M059J (cell line): ENCODE data around the gene MAG. TPM values are rescaled to one million over a fixed set of nuclear protein-coding genes. Genes with fewer than 3 reads are reported as not detected.

Source experiments
- DNase-seq: peaks from one replicate; pipeline ENCODE4 v3.0.0-alpha.2; 2012; ENCODE audit warnings: low read depth
- total RNA-seq: library from RNA; depleted of rRNA; stranded (reverse); fragments of >200 nt; shearing (Covaris generic); gene quantifications from 2 replicates; pipeline ENCODE4 v1.2.3, GENCODE V29; 2014

The MAG gene
- total RNA-seq, 1 experiment from 2014 or later, result not detected

DNA sequence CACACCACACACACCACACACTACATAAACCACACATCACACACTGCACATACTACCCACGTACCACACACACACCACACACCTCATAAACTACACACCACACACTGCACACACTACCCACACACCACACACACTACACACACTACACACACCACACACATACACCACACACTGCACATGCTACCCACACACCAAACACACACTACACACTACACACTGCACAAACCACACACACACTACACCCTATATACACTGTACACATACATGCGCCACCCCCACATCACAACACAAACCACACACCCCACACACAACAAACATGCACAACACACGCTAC lies 5.5 kb downstream of the MAG start:
- no peak for DNase-seq

- no peak for DNase-seq
These were observed 6.0 kb downstream of the MAG start for GRCh38 chr19:35297922-35298321.

- DNase-seq, result no peak
These were observed 6.6 kb downstream of the MAG start for GRCh38 chr19:35298561-35298972.

DNA sequence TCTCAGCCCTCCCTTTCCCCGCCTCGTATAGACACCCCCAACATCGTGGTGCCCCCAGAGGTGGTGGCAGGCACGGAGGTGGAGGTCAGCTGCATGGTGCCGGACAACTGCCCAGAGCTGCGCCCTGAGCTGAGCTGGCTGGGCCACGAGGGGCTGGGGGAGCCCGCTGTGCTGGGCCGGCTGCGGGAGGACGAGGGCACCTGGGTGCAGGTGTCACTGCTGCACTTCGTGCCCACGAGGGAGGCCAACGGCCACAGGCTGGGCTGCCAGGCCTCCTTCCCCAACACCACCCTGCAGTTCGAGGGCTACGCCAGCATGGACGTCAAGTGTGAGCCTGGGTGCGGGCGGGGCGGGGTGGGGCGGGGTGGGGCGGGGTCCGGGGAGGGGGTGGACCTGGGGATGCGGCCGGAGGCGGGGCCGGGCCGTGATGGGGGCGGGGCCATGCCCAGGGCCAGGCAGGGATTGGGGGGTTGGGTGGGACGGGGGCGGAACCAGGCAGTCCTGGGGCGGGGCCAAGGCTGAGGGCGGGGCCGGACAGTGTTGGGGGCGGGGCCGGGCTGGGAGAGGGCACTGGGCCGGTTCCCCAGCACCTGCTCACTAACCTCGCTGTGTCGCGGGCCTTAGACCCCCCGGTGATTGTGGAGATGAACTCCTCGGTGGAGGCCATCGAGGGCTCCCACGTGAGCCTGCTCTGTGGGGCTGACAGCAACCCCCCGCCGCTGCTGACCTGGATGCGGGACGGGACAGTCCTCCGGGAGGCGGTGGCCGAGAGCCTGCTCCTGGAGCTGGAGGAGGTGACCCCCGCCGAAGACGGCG lies 7.8 kb downstream of the MAG start:
- no peak for DNase-seq

DNA sequence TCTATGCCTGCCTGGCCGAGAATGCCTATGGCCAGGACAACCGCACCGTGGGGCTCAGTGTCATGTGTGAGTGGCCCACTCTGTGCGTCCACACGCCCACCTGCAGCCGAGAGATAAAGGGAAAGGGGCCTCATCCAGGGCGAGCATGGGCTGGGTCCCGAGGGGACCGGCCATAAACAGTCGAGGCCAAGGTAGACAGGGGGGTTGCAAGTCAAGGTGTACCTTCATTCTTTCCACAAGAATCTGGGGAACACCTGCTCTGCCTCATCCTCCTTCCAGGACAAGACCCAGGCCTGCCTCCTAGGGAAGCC lies 8.3 kb downstream of the MAG start:
- no peak for DNase-seq

DNA sequence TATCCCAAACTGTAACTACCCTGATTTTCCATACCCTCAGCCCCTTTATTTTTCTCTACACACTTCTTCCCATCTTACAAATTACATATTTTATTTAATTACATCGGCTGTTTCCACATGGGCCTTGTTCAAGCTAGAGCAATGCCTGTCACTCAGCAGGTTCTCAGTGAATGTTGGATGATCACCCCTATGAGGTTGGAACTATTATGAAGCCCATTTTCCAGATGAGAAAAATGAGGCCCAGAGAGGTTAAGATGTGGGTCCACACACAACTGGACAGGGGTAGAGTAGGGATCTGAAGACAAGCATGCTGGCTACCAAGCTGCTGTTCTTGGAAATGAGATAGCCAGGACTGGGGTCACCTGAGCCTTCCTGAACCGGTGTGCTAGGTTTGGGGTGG lies 10.0 kb downstream of the MAG start:
- no peak for DNase-seq

DNA sequence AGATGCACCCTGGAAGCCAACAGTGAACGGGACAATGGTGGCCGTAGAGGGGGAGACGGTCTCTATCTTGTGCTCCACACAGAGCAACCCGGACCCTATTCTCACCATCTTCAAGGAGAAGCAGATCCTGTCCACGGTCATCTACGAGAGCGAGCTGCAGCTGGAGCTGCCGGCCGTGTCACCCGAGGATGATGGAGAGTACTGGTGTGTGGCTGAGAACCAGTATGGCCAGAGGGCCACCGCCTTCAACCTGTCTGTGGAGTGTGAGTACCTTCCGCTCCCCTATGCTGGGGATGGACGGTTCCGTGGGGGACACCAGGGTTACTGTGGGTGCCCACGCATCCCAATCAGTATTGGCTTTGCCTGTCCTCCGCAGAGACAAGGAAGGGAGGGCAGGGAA lies 10.5 kb downstream of the MAG start:
- no peak for DNase-seq

- DNase-seq, result no peak
These were observed 11.5 kb downstream of the MAG start for GRCh38 chr19:35303357-35303915.

- no peak for DNase-seq
These were observed 12.1 kb downstream of the MAG start for GRCh38 chr19:35304036-35304435.

- DNase-seq, result no peak
These were observed 13.2 kb downstream of the MAG start for GRCh38 chr19:35305181-35305580.

DNA sequence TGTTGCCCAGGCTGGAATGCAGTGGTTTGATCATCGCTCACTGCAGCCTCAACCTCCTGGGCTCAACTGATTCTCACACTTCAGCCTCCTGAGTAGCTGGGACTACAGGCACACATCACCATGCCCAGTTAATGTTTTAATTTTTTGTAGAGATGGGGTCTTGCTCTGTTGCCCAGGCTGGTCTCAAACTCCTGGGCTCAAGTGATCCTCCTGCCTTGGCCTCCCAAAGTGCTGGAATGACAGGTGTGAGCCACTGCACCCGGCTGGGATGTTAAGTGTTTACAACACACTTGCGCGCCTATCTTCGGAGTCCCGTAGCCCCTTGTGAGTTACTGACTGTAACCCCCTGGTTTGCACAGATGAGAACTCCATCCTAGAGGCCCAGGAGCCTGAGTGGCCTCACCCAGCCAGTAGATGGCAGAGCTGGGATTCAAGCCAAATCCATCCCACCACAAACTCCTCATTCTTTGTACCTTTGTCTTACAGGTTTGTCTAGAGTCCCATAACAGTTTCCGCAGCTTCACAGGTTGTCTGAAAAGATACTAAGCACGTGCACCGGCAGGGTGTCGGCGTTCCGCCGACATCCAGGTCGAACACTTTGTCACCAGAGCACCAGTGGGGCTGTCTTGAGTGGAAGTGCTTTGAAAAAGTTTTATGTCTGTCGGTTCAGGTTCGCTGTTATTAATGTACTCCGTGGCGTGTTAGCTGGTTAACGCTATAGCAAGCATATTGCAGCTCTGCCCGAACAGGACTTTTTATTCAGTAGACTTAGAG lies 14.7 kb downstream of the MAG start:
- DNase-seq, result peak; percentile 32

DNA sequence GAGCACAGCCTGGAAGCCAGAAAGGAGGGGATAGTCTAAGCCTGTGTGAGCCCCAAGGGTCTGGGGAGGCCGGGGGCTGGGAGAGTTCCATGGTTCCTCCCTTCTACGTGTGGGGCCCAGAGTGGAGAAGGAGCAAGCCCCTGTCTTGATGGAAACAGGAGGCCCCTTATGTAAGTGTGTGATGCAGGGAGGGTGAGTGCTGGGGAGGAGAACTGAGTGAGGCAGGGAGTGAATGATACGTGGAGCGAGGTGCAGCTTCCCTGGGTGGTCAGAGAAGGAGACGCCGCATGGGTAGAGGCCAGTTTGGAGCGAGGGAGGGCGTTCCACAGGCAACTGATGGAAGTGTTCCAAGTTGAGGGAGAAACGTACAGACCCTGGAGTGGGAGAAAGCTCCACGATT lies 16.0 kb downstream of the MAG start:
- no peak for DNase-seq

GRCh38 chr19:35308910-35309309 lies 16.9 kb downstream of the MAG start:
- DNase-seq, result no peak

DNA sequence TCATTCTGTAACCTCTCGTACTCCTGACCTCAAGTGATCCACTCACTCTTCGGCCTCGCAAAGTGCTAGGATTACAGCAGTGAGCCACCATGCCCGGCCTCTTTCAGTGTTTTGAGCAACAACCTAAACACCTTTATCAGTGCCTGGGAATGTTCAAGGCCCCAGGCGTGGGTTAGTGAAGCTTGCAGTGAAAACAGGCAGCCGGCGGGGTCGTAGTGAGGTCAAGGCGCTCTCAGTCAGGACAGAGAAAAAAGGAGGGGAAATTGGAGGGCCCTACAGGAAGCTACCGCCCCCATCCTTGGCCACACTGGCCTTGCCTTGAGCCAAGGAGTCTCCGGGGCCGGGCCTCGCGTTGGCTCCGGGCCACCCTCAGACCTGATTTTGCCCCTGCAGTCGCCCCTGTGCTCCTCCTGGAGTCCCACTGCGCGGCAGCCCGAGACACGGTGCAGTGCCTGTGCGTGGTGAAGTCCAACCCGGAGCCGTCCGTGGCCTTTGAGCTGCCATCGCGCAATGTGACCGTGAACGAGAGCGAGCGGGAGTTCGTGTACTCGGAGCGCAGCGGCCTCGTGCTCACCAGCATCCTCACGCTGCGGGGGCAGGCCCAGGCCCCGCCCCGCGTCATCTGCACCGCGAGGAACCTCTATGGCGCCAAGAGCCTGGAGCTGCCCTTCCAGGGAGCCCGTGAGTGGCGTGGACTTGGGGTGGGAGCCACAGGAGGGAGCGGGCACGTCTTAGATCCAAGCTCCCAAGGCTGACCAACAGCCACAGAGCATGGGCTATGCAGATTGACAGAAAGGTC lies 17.7 kb downstream of the MAG start:
- DNase-seq, result peak; percentile 58

DNA sequence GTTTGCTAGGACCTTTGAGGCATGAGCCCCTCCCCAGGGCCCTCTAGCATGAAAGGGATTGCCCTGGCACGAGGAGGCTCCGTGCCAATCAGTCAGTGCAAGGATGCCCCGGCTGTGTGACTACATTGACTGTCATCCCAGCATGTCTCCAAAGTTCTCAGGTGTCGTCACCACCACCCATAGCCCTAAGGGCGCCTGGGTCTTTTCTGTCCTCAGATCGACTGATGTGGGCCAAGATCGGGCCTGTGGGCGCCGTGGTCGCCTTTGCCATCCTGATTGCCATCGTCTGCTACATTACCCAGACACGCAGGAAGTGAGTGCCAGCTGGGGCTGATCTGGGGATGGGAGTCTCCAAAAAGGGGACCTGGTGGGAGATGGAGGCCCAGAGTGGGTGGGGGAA lies 18.4 kb downstream of the MAG start:
- DNase-seq, result no peak

DNA sequence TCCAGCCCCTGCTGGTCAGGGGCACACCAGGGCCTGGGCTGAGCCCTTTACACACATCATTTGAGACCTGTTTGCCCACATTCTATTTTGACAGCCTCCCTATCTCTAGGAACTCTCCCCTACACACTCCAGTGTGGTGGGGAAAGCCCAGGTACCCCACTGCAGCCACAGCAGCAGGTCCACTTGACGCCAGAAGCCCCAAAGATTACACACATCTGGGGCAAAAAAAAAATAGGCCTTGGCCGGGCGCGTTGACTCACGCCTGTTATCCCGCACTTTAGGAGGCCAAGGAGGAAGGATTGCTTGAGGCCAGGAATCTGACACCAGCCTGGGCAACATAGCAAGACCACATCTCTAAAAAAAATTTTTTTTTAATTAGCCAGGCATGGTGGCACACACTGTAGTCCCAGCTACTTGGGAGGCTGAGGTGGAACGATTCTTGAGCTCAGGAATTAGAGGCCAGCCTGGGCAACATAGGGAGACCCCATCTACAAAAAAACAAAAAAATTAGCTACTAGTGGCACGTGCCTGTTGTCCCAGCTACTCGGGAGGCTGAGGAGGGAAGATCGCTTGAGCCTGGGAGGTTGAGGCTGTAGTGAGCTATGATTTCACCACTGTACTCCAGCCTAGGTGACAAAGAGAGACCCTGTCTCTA lies 19.0 kb downstream of the MAG start:
- DNase-seq, result peak; percentile 38

DNA sequence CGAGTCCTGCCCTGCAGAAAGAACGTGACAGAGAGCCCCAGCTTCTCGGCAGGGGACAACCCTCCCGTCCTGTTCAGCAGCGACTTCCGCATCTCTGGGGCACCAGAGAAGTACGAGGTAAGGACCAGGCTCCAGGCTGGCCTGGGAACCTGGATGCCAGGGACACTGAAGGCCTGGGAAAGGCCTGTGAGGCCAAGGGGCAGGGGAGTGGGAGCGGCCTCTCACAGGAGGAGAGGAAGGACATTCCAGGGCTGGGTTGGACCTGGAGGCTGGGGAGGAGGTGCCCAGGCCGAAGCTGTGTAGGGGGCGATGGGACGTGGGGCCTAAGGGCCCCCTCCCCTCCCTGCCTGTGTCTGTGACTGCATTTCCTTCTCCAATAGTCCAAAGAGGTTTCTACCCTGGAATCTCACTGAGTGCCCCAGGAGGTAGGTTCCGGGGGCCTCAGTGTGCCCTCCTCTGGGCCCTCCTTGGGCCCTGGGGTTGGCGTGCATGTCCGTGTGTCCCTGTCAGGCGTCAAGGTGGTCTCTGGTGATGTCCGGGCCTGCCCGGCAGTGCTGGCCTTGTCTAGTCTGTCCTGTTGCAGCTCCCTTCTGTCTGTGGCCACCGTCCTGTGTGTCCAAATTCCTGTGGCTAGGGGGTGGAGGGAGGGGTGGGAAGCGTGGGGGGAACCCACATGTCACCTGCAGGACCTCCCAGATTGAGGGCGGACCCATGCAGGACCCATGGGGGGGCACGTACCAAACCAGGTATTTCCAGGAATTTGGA lies 20.1 kb downstream of the MAG start:
- DNase-seq, result no peak

DNA sequence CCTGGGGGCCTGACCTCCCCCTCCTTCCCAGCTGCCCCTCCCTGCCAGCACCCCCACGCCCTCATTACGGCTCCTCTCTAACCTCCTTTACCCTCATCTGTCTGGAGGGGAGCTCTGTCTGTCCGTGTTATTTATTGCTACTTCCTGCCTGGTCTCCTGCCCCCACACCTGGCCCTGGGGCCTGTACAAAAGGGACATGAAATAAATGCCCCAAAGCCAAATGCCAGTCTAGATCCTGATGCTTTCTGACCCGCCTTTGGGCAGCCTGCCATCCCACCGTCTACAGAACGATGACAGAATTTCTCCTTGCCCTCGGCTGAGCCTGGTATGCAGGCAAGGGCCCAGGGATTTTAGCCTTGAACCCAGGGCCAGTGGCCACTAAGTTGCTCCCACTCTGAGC lies 21.6 kb downstream of the MAG start:
- peak; percentile 82 for DNase-seq

DNA sequence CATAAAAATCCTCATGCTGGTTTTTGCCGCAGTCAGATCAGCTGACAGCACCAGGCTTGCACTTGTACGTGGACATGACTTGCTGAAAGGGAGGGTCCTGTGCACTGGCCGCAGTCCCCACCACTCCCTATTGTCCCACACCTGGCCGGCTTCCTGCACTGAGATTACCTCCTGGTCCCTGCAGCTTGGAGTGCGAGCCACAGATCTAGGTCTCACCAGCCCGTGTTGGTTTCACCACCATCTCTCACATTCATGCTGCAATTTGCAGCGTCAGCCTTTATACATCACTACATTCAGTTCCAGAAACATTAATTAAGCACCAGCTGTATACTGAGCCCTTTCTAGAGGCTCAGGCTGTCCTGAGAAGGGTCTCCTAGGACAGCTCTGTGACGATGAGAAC lies 22.1 kb downstream of the MAG start:
- no peak for DNase-seq

DNA sequence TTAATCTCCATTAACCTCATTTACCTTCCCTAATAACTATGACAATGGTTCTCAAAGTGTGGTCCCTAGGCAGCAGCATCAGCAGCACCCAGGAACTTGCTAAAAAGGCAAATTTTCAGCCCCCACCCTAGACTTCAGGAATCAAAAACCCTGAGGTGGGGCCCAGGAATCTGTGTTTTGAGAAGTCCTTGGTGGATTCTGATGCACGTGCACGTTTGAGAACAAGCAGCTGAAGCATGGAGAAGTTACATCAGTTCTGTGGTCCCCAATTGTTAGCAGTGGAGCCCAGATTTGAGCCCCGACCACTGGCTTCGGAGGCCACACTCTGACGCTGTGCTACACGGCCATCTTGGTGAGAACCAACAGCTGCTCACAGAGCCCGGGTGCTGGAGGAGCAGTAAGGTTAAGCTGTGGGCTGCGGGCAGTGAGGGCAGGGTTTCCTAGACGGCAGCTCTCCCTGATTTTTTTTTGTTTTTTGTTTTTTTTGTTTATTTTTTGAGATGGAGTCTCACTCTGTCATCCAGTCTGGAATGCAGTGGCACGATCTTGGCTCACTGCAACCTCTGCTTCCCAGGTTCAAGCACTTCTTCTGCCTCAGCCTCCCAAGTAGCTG lies 23.0 kb downstream of the MAG start:
- no peak for DNase-seq

GRCh38 chr19:35315883-35316282 lies 23.9 kb downstream of the MAG start:
- no peak for DNase-seq
